Lung (tissue), 12 donors: ENCODE data around the gene ATL2. TPM values are rescaled to one million over a fixed set of nuclear protein-coding genes. Genes with fewer than 3 reads are reported as not detected.

Experiments
- ATAC-seq: fragments of 200-7000 bp; cut with Tn5 transposase; one replicate; pipeline ENCODE4 v1.9.1; 2020; ENCODE audit warnings: moderate number of reproducible peaks; ENCODE audit not compliant: insufficient read depth, low FRiP score
- DNase-seq, 3 donors: peaks; one replicate each; pipeline ENCODE4 v3.0.0-alpha.2; 2013 to 2017
- H3K27ac ChIP-seq, 2 donors: one replicate each; pipeline ENCODE4 v1.5.1; 2013; ENCODE audit warnings: mild to moderate bottlenecking in 2 of 2, moderate library complexity in 2 of 2, control low read depth in 1 of 2, inconsistent platforms in 1 of 2, low read depth in 1 of 2, low read length in 1 of 2
- H3K27me3 ChIP-seq, 3 donors: one replicate each; pipeline ENCODE4 v1.5.1; 2013; ENCODE audit warnings: low read length in 2 of 3; ENCODE audit not compliant: control insufficient read depth in 3 of 3, insufficient read depth in 3 of 3
- H3K36me3 ChIP-seq, 4 donors: one replicate each; pipeline ENCODE4 v1.5.1; 2013; ENCODE audit warnings: low read length in 4 of 4, mild to moderate bottlenecking in 1 of 4, moderate library complexity in 1 of 4; ENCODE audit not compliant: control insufficient read depth in 4 of 4, insufficient read depth in 4 of 4
- H3K4me1 ChIP-seq, 5 donors: one replicate each; pipeline ENCODE4 v1.5.1; 2013; ENCODE audit warnings: low read length in 5 of 5, mild to moderate bottlenecking in 2 of 5, moderate library complexity in 1 of 5; ENCODE audit not compliant: control insufficient read depth in 5 of 5, insufficient read depth in 5 of 5
- H3K4me3 ChIP-seq: one replicate; pipeline ENCODE4 v1.5.1; 2013; ENCODE audit warnings: mild to moderate bottlenecking, control low read depth, moderate library complexity
- H3K9ac ChIP-seq, 2 donors: one replicate each; pipeline ENCODE4 v1.5.1; 2013; ENCODE audit warnings: low read length in 2 of 2, control low read depth in 1 of 2; ENCODE audit not compliant: insufficient read depth in 1 of 2
- H3K9me3 ChIP-seq, 4 donors: one replicate each; pipeline ENCODE4 v1.5.1; 2013; ENCODE audit warnings: low read length in 3 of 4, mild to moderate bottlenecking in 1 of 4, moderate library complexity in 1 of 4; ENCODE audit not compliant: control insufficient read depth in 4 of 4, insufficient read depth in 3 of 4
- WGBS, 2 donors: extraction: QIAGEN DNeasy Blood & Tissue Kit; methylation state at CpG; one replicate each; pipeline ENCODE4 v1.1.7; 2013; 5-methylcytosine and 5-hydroxymethylcytosine counted together
- polyA plus RNA-seq, 2 donors: library from polyadenylated mRNA; stranded (reverse); fragments of 200-250 nt; gene quantifications; one replicate each; pipeline ENCODE4 v1.2.1, GENCODE V29; 2013
- total RNA-seq, 2 donors: library from RNA; depleted of rRNA in 1 of 2; stranded (reverse); fragments of >200 nt in 1 of 2; gene quantifications; one replicate each; pipeline ENCODE4 v1.2.1, GENCODE V29; 2014 to 2021
- TF ChIP-seq, protein P1 (sequence below): IDR thresholded peaks from 2 replicates; pipeline ENCODE4 v1.5.1; 2012; ENCODE audit warnings: mild to moderate bottlenecking; ENCODE audit errors: control extremely low read depth, extremely low read depth
- donor health status: control.
- donor health status: control.
- donor health status: Bipolar disorder and iron deficiency.
- donor health status: healthy.
- donor health status: DM: yes; HTN: yes; CAD: no.

The ATL2 gene
- total and polyA plus RNA-seq, 4 donors: 23.4 to 171 (median 40.2) TPM

DNA sequence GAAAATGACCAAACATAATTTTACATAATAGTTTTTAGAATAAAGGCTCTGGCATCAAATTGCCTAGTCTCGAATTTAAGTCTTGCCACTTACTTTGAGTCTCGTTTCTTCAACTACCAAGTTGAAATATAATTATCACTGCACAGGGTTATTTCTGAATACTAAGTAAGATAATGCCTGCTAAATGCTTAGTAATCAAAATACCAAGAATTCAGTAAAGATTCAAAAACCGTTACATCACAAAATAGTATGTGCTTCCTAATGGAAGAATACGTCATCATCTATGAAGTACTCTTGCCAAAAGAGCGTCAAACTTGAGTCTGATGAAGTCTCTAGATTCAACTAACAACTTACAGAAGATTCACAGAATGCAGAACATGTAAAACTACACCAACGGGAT is 40.5 kb downstream of the ATL2 start:
- TF ChIP-seq, protein P1, sequence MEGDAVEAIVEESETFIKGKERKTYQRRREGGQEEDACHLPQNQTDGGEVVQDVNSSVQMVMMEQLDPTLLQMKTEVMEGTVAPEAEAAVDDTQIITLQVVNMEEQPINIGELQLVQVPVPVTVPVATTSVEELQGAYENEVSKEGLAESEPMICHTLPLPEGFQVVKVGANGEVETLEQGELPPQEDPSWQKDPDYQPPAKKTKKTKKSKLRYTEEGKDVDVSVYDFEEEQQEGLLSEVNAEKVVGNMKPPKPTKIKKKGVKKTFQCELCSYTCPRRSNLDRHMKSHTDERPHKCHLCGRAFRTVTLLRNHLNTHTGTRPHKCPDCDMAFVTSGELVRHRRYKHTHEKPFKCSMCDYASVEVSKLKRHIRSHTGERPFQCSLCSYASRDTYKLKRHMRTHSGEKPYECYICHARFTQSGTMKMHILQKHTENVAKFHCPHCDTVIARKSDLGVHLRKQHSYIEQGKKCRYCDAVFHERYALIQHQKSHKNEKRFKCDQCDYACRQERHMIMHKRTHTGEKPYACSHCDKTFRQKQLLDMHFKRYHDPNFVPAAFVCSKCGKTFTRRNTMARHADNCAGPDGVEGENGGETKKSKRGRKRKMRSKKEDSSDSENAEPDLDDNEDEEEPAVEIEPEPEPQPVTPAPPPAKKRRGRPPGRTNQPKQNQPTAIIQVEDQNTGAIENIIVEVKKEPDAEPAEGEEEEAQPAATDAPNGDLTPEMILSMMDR: no peak
- H3K9me3 ChIP-seq: no peaks in the 10 kb centered on the region
- ATAC-seq (no peak), DNase-seq (no peak)
- 96 to 98% methylated on average over 6 of the region's 6 CpGs for WGBS, 2 donors
- H3K27ac ChIP-seq: no peak overlapping the region
- H3K9ac ChIP-seq: no peak overlapping the region
- no peaks in the 10 kb centered on the region for H3K27me3 ChIP-seq
- H3K4me1 ChIP-seq: no peaks in the 10 kb centered on the region
- peaks cover 5 to 14% (median 12%) of the 10 kb centered on the region in 4 donors for H3K36me3 ChIP-seq
- no peak overlapping the region for H3K4me3 ChIP-seq

DNA sequence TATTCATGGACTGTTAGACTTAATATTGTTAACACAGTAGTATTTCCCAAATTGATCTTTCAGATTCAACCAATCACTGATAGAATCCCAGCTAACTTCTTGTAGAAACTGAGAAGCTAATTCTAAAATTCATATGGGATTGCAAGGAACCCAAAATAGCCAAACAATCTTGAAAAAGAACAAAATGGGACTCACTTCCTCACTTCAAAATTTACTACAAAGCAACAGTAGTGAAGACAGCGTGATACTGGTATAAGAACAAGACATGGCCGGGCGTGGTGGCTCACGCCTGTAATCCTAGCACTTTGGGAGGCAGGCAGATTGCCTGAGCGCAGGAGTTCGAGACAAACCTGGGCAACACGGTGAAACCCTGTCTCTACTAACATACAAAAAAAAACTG is 46.3 kb downstream of the ATL2 start:
- Histone ChIP-seq H3K4me3 (no peak overlapping the region), H3K9me3 (peaks cover 0 to 6% (median 3%) of the 10 kb centered on the region in 4 donors), H3K27me3 (no peaks in the 10 kb centered on the region), H3K4me1 (no peaks in the 10 kb centered on the region), H3K9ac (no peak overlapping the region), H3K27ac (no peak overlapping the region), H3K36me3 (peaks cover 0 to 7% (median 4%) of the 10 kb centered on the region in 4 donors)
- TF ChIP-seq, protein P1: no peak
- WGBS, 2 donors: 98 to 99% methylated on average over 7 of the region's 7 CpGs
- DNase-seq: no peak
- no peak for ATAC-seq

DNA sequence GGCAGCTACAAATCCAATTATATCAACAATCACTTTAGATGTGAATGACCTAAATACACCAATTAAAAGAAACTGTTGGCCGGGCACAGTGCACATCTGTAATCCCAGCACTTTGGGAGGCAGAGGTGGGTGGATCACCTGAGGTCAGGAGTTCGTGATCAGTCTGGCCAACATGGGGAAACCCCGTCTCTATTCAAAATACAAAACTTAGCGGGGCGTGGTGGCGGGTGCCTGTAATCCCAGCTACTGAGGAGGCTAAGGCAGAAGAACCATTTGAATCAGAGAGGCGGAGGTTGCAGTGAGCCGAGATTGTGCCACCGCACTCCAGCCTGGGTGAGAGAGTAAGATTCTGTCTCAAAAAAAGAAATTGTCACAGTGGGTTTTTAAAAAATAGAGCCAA is 49.5 kb downstream of the ATL2 start:
- WGBS, 2 donors: 97 to 98% methylated on average over 9 of the region's 9 CpGs
- Histone ChIP-seq H3K36me3 (peaks cover 0 to 7% (median 3%) of the 10 kb centered on the region in 4 donors), H3K9me3 (peaks cover 0 to 6% (median 3%) of the 10 kb centered on the region in 4 donors), H3K9ac (no peak overlapping the region), H3K27ac (no peak overlapping the region), H3K4me3 (no peak overlapping the region), H3K27me3 (no peaks in the 10 kb centered on the region), H3K4me1 (peaks cover 0 to 6% (median 0%) of the 10 kb centered on the region in 5 donors)
- DNase-seq: no peak
- ATAC-seq: no peak
- TF ChIP-seq, protein P1: no peak

DNA sequence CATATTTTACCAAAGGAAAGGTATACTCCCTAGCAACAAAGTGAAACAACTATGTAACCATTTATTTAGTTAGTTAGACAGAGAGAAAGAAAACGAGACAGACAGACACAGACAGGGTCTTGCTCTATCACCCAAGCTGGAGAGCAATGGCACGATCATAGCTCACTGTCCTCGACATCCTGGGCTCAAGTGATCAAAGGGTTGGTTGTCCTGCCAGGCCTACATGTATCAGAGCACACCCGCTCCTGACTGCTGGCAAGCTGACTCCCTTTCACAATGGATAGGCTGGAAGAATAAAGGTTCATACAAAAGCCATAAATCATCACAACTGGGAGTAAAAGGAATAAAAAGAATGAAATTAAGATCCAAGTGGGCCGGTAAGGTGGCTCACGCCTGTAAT is 53.5 kb downstream of the ATL2 start:
- Histone ChIP-seq H3K9ac (no peak overlapping the region), H3K4me3 (no peak overlapping the region), H3K27ac (no peak overlapping the region), H3K27me3 (no peaks in the 10 kb centered on the region), H3K9me3 (no peaks in the 10 kb centered on the region), H3K4me1 (peaks cover 0 to 6% (median 0%) of the 10 kb centered on the region in 5 donors), H3K36me3 (no peaks in the 10 kb centered on the region)
- ATAC-seq (no peak), DNase-seq (no peak)
- TF ChIP-seq, protein P1: no peak
- 92 to 95% methylated on average over 6 of the region's 6 CpGs for WGBS, 2 donors
